ENCODE data around the gene NANS. TPM values are rescaled to one million over a fixed set of nuclear protein-coding genes. Genes with fewer than 3 reads are reported as not detected.

Gene NANS
- total RNA-seq, 3 donors from 2014 or later: 43.8 to 80.6 (median 54.7) TPM

- Histone ChIP-seq H3K27me3 (no peaks in the 10 kb centered on the region), H3K4me3 (no peak overlapping the region), H3K36me3 (no peaks in the 10 kb centered on the region), H3K27ac (no peak overlapping the region), H3K4me1 (no peaks in the 10 kb centered on the region), H3K9me3 (no peaks in the 10 kb centered on the region)
- intact Hi-C loops (cut with DNase I; ENCODE audit: low total_unique reads): no loop called here
- TF ChIP-seq POLR2A (IDR thresholded peaks at IDR 0.05) (no peak), CTCF (IDR thresholded peaks at IDR 0.05) (no peak), POLR2AphosphoS5 (IDR thresholded peaks at IDR 0.05) (no peak)
- DNase-seq (ENCODE audit: low spot score in 2 of 2): no peak
Measured at GRCh38 chr9:98094316-98094715, 37.8 kb downstream of the NANS start.

- Histone ChIP-seq H3K4me3 (no peak overlapping the region), H3K4me1 (no peaks in the 10 kb centered on the region), H3K9me3 (no peaks in the 10 kb centered on the region), H3K27me3 (no peaks in the 10 kb centered on the region), H3K36me3 (no peaks in the 10 kb centered on the region), H3K27ac (no peak overlapping the region)
- intact Hi-C loops (cut with DNase I; ENCODE audit: low total_unique reads): no loop called here
- no peak for DNase-seq (ENCODE audit: low spot score in 2 of 2)
- no peak for TF ChIP-seq POLR2AphosphoS5 (IDR thresholded peaks at IDR 0.05)
- no peak for TF ChIP-seq CTCF (IDR thresholded peaks at IDR 0.05)
- TF ChIP-seq POLR2A (IDR thresholded peaks at IDR 0.05): no peak
Measured at GRCh38 chr9:98094851-98095250, 38.3 kb downstream of the NANS start.

GRCh38 chr9:98095401-98095800, 38.9 kb downstream of the NANS start:
- TF ChIP-seq POLR2A (IDR thresholded peaks at IDR 0.05) (no peak), POLR2AphosphoS5 (IDR thresholded peaks at IDR 0.05) (no peak), CTCF (IDR thresholded peaks at IDR 0.05) (no peak)
- Histone ChIP-seq H3K9me3 (no peaks in the 10 kb centered on the region), H3K4me1 (no peaks in the 10 kb centered on the region), H3K27ac (no peak overlapping the region), H3K4me3 (no peak overlapping the region), H3K36me3 (no peaks in the 10 kb centered on the region), H3K27me3 (no peaks in the 10 kb centered on the region)
- intact Hi-C loops (cut with DNase I; ENCODE audit: low total_unique reads): no loop called here
- no peak for DNase-seq (ENCODE audit: low spot score in 2 of 2)

GRCh38 chr9:98096091-98096490, 39.6 kb downstream of the NANS start:
- no peaks in the 10 kb centered on the region for H3K27me3 ChIP-seq
- no peaks in the 10 kb centered on the region for H3K9me3 ChIP-seq
- no peaks in the 10 kb centered on the region for H3K36me3 ChIP-seq
- no peaks in the 10 kb centered on the region for H3K4me1 ChIP-seq
- no peak overlapping the region for H3K4me3 ChIP-seq
- no peak for DNase-seq (ENCODE audit: low spot score in 2 of 2)
- no peak overlapping the region for H3K27ac ChIP-seq
- TF ChIP-seq CTCF (IDR thresholded peaks at IDR 0.05): no peak
- no peak for TF ChIP-seq POLR2AphosphoS5 (IDR thresholded peaks at IDR 0.05)
- TF ChIP-seq POLR2A (IDR thresholded peaks at IDR 0.05): no peak
- intact Hi-C loops (cut with DNase I; ENCODE audit: low total_unique reads): no loop called here

GRCh38 chr9:98097836-98098235, 41.3 kb downstream of the NANS start:
- TF ChIP-seq CTCF (IDR thresholded peaks at IDR 0.05): no peak
- no peak for TF ChIP-seq POLR2A (IDR thresholded peaks at IDR 0.05)
- no peak for TF ChIP-seq POLR2AphosphoS5 (IDR thresholded peaks at IDR 0.05)

More at GRCh38 chr9:98097836-98098235, 41.3 kb downstream of the NANS start:
- Histone ChIP-seq H3K4me3 (no peak overlapping the region), H3K36me3 (no peaks in the 10 kb centered on the region), H3K4me1 (no peaks in the 10 kb centered on the region), H3K9me3 (no peaks in the 10 kb centered on the region), H3K27ac (peak overlapping the region; percentile 57 to 71), H3K27me3 (no peaks in the 10 kb centered on the region)
- intact Hi-C loops (cut with DNase I; ENCODE audit: low total_unique reads): no loop called here
- DNase-seq (ENCODE audit: low spot score in 2 of 2): peak; percentile 67 to 75
